HPDE6-E6E7 (cell line): ENCODE data around the gene CHD6.

Experiments used
- DNase-seq: peaks from one replicate; pipeline ENCODE4 v3.0.0; 2011; ENCODE audit warnings: missing footprints; ENCODE audit errors: extremely low spot score

The CHD6 gene

DNA sequence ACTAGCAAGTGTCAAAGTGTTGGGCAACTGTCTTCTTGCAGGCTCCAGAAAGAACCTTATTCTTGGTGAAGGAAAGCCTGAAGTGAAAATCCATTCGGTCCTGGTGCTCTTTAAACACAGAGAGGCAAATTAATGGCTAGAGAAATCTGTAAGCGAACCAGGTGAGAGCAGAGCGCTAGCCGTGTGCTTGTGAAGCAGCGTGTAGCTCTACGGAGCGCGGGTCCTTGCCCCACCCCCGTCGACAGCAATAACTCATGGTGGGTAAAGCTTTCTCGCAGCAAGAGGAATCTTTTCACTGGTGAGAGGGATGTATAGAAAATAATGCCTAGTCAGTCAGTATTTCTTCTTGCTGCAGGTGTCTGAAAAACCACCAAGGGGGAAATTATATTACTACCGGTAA is 214.6 kb downstream of the CHD6 start:
- no peak for DNase-seq

DNA sequence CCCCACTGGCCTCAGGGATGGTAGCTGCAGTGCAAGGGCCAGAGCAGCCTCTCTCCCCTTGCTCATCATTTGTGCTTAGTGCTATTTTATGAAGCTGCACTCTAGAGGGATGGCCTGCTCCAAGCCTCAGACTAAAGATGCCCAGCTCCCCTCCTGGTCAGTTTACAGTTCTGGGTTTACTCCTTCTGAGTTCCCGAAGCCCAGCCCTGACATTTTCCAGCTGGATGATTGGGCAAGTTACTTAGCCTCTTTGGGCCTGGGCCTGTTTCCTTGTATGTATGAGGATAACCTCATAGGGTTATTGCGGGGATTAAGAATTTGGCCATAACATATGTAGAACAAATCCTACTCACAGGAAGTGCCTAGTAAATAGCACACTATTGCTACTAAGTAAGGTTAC is 219.8 kb downstream of the CHD6 start:
- DNase-seq, result no peak

- DNase-seq, result no peak
Observed at GRCh38 chr20:41395667-41396664, 222.2 kb downstream of the CHD6 start.

DNA sequence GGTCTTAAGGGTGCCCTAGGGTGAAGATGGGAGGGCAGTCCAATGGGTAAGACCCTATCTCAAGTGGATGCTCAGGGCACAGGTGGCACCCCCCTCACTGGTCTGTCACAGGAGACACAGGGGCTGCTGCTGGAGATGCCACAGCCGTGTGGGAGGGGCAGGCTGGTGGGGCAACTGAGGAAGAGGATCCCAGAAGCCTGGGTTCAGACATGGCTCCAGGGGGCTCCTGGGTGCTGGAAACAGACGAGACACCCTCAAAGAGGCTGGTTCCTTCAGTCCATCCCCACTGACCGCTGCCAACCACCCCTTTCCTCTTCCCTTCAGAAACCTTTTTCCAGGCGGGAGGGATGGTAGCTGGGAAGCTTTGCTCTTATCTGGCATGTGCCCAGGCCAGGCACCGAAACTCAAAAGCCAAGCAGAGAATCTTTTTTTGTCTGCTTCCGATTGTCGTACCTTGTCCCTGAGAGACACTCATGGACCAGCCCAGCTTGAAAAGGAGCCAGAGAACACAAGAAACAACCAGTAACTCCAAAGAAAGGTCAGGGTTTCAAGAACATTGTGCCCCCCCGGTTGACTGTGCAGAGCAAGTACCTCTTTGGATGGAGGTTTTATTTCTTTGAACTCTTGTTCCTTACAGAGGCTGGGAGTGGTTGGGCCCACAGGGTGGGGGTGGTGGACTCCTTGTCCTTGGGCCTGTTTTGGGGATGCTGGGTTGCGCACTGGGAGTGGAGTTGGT is 223.1 kb downstream of the CHD6 start:
- no peak for DNase-seq

DNA sequence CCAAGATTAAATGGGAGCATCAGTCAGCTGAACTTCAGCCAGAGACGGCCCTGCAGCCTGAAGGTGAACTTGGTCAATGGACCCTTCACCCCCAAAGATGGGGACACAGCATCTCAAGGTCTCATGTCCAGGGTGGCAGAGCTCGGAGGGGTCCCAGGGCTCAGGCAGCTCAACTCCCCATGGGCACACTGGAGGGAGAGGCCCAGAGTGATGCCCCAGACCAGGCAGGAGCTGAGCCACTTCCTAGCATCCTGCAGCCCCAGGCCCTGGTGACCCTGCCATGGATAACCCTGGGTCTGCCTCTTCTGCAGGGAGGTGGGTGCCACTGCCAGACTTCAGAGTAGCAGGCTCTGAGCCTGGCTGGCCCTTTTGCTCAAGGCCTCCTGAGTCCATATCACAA is 224.1 kb downstream of the CHD6 start:
- no peak for DNase-seq

- DNase-seq, result no peak
Observed at GRCh38 chr20:41393705-41394066, 224.5 kb downstream of the CHD6 start.

- no peak for DNase-seq
Observed at GRCh38 chr20:41392871-41393704, 225.1 kb downstream of the CHD6 start.

DNA sequence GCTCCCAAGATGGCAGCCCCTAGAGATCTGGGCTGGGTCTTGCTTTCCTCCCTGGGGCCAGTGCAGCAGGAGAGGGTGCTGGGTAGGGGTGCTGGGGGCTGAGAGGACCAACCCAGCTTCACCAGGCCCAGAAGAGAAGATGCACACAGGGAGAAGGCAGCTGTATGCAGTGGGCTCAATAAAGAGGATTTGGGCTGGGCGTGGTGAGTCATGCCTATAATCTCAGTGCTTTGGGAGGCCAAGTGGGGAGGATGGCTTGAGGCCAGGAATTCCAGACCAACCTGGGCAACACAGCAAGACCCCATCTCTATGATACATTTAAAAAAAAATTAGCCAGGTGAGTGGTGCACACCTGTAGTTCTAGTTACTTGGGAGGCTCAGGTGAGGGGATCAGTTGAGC is 225.9 kb downstream of the CHD6 start:
- DNase-seq, result no peak

DNA sequence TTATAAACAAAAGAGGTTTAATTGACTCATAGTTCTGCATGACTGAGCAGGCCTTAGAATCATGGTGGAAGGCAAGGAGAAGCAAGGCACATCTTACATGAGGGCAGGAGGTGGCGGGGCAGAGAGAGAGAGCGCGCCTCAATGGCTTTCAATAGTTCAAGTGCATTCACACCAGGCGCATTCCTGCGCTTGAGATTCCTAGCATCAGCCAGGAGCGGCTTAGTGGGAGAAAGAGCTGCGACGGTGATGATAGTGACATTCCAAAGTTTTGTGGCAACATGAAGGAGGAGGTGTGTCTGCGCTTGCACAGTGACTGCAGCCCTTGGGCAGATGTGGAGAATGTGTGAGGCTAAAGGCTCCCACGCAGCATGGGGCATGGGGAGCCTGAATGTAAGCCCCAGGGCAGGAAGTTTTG is 226.6 kb downstream of the CHD6 start:
- DNase-seq, result no peak

- DNase-seq, result no peak
Observed at GRCh38 chr20:41390889-41391288, 227.3 kb downstream of the CHD6 start.

DNA sequence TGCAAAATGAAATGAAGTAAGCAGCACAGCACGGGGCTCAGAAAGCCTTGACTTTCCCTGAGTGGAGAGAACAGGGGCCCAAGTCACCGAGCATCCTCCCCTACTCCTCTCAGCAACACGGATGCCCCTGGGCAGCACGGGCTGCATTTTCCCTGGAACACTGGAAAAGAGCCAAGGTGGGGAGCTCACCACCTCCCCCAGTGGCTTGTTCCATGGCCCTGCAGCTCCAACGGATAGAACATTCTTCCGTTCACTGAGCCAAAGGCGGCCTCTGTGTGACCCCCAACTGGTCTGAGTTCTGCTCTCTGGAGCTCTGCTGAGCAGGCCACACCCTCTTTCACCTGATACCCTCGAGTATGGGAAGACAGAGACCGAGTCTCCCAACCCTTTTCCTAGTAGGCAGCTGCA is 230.7 kb downstream of the CHD6 start:
- DNase-seq, result no peak

GRCh38 chr20:41386502-41387427 is 231.4 kb downstream of the CHD6 start:
- no peak for DNase-seq

GRCh38 chr20:41382791-41383305 is 235.3 kb downstream of the CHD6 start:
- no peak for DNase-seq

- DNase-seq, result no peak
Observed at GRCh38 chr20:41380551-41381193, 237.5 kb downstream of the CHD6 start.

DNA sequence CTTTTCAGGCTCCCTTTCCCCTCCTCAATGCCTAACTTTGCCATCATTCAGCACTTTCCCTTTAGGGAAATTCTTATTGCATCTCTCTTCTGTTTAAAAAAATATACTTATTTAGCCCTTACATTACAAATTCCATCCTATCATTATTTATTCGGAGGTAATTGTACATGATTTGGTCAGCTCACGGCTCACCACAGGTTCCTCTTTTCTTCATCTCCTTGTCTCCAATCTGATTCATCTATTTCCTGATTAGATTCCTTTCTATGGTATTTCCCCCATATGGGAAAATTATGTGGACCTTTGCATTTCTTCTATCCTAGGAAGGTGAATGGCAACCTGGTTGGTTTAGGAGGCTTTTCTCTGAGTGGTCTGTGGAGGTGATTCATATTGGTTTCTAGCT is 238.6 kb downstream of the CHD6 start:
- no peak for DNase-seq

DNA sequence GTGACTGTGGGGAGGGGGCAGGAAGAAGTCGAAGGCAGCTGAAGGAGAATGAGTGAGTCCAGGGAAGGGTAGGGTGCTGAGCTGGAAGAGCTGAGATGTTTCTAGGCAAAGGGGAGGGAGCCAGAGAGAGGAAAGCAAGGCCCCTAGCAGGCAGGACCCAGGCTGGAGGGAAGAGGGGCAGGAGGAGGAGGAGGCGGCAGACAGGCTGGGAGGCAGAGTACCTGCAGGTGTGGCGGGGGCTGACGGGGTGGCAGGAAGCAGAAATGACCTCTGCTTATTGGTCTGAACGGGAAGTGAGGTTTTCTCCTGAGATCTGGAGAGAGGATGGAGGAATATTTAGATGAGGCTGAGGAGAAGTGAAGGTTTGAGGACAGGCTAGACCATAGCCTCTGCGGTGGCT is 240.9 kb downstream of the CHD6 start:
- DNase-seq, result no peak

DNA sequence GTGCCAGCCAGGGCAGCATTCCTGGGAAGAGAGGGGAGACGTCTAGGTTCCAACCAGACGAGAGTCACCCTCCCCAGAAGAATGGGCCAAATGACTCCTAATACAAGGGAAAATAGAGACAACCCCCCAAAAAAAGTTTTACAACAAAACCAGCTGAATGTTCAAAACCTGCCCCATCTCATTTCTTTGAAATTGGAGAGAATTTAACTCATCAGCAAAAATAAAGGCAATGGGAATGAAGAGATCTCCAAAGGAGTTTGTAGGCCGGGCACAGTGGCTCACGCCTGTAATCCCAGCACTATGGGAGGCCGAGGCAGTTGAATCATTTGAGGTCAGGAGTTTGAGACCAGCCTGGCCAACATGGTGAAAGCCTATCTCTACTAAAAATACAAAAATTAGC is 241.8 kb downstream of the CHD6 start:
- no peak for DNase-seq

DNA sequence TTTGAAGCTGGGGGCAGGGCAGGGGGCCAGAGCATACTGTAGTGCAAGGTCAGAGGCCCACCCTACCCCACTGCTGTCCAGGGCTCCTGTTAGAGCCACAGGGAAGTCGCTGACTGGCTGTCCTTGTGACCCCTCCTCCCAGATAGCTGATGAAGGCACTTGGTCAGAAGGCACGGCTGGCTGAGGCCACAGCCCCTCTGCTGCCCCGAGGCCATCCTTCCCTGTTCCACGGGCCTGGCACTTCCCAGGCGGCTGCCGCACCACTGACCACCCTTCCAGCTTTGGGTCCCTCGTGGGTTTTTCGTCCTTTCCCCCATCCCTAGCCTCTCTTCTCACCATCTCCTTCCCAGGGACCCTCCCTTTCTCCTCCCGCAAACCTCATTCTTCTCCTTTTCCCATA is 242.3 kb downstream of the CHD6 start:
- DNase-seq, result no peak

GRCh38 chr20:41373931-41374920 is 244.0 kb downstream of the CHD6 start:
- DNase-seq, result no peak
